ENCODE measurements around the gene RHBDL2. TPM values are rescaled to one million over a fixed set of nuclear protein-coding genes. Genes with fewer than 3 reads are reported as not detected.

The RHBDL2 gene
- total and polyA plus RNA-seq, 2 donors (not counting 1 experiment from before 2014, with no cell fraction given): not detected

- ChIA-PET CTCF (no interaction called here), POLR2A (no interaction called here)
- Histone ChIP-seq H4K20me1 (ENCODE audit: control insufficient read depth, insufficient read depth, low read length, poor library complexity, severe bottlenecking) (no peaks in the 10 kb centered on the region), H3K4me3 (ENCODE audit: control extremely low read depth in 1 of 5, extremely low read depth in 1 of 5, insufficient read depth in 1 of 5, low read depth in 2 of 5, low read length in 4 of 5) (no peak overlapping the region), H3K4me2 (replicated peaks; ENCODE audit: low read depth, low read length, poor library complexity, severe bottlenecking) (no peak overlapping the region), H3K9me3 (ENCODE audit: control extremely low read depth in 1 of 3, control insufficient read depth in 2 of 3, insufficient read depth in 1 of 3, low read length in 2 of 3) (no peaks in the 10 kb centered on the region), H3K27ac (ENCODE audit: low read length in 2 of 2) (no peak overlapping the region), H3K79me2 (ENCODE audit: control insufficient read depth, insufficient read depth, low read length) (no peaks in the 10 kb centered on the region), H2AFZ (ENCODE audit: insufficient read depth, low read depth, low read length, poor library complexity, severe bottlenecking) (no peak overlapping the region), H3K36me3 (replicated peaks in 1 of 2; ENCODE audit: control extremely low read depth in 1 of 2, control insufficient read depth in 1 of 2, extremely low read depth in 1 of 2, insufficient read depth in 2 of 2, low read length in 1 of 2) (no peaks in the 10 kb centered on the region), H3K9ac (ENCODE audit: low read length) (no peak overlapping the region), H3K27me3 (replicated peaks in 1 of 4; ENCODE audit: control extremely low read depth in 1 of 4, control insufficient read depth in 3 of 4, insufficient read depth in 4 of 4, low read length in 3 of 4) (no peaks in the 10 kb centered on the region), H3K4me1 (ENCODE audit: control insufficient read depth in 2 of 2, insufficient read depth in 2 of 2, low read length in 2 of 2) (no peaks in the 10 kb centered on the region)
- ATAC-seq (ENCODE audit: low read depth) (no peak), DNase-seq (no peak)
- H3K27me3 Mint-ChIP-seq: no peaks in the 10 kb centered on the region
- WGBS (ENCODE audit: insufficient coverage): 100% methylated on average over 1 of the region's 2 CpGs
- intact Hi-C loops (cut with micrococcal nuclease): no loop called here
- H3K4me1 Mint-ChIP-seq: no peaks in the 10 kb centered on the region
- no peaks in the 10 kb centered on the region for H3K9me3 Mint-ChIP-seq (ENCODE audit: insufficient read depth)
- H3K4me3 Mint-ChIP-seq: no peak overlapping the region
- no peak overlapping the region for H3K27ac Mint-ChIP-seq
- TF ChIP-seq CTCF (IDR thresholded peaks at IDR 0.05) (no peak), EZH2 (IDR thresholded peaks at IDR 0.05; ENCODE audit: borderline replicate concordance, insufficient read depth, low read depth, low read length, poor library complexity, severe bottlenecking) (no peak)
Observed at GRCh38 chr1:38896169-38896568, 45.5 kb downstream of the RHBDL2 start.

- CTCF ChIA-PET: interaction anchor here (0.6 kb wide), 1 partner anchor 10 kb away, joined by 4 read pairs; no protein-coding TSS in a partner anchor
- H3K9ac ChIP-seq (ENCODE audit: low read length): no peak overlapping the region
- no peaks in the 10 kb centered on the region for H3K27me3 ChIP-seq (replicated peaks in 1 of 4; ENCODE audit: control extremely low read depth in 1 of 4, control insufficient read depth in 3 of 4, insufficient read depth in 4 of 4, low read length in 3 of 4)
- H4K20me1 ChIP-seq (ENCODE audit: control insufficient read depth, insufficient read depth, low read length, poor library complexity, severe bottlenecking): no peaks in the 10 kb centered on the region
- Mint-ChIP-seq H3K27me3 (no peaks in the 10 kb centered on the region), H3K27ac (no peak overlapping the region), H3K4me1 (no peaks in the 10 kb centered on the region), H3K9me3 (ENCODE audit: insufficient read depth) (no peaks in the 10 kb centered on the region), H3K4me3 (no peak overlapping the region)
- POLR2A ChIA-PET: no interaction called here
- ATAC-seq (ENCODE audit: low read depth) (no peak), DNase-seq (no peak)
- H3K4me3 ChIP-seq (ENCODE audit: control extremely low read depth in 1 of 5, extremely low read depth in 1 of 5, insufficient read depth in 1 of 5, low read depth in 2 of 5, low read length in 4 of 5): no peak overlapping the region
- no CpG with 5 or more reads among the region's 1 CpG for WGBS (ENCODE audit: insufficient coverage)
- H3K27ac ChIP-seq (ENCODE audit: low read length in 2 of 2): no peak overlapping the region
- TF ChIP-seq EZH2 (IDR thresholded peaks at IDR 0.05; ENCODE audit: borderline replicate concordance, insufficient read depth, low read depth, low read length, poor library complexity, severe bottlenecking) (no peak), CTCF (IDR thresholded peaks at IDR 0.05) (no peak)
- intact Hi-C loops (cut with micrococcal nuclease): no loop called here
- H3K9me3 ChIP-seq (ENCODE audit: control extremely low read depth in 1 of 3, control insufficient read depth in 2 of 3, insufficient read depth in 1 of 3, low read length in 2 of 3): no peaks in the 10 kb centered on the region
- no peaks in the 10 kb centered on the region for H3K4me1 ChIP-seq (ENCODE audit: control insufficient read depth in 2 of 2, insufficient read depth in 2 of 2, low read length in 2 of 2)
- H3K79me2 ChIP-seq (ENCODE audit: control insufficient read depth, insufficient read depth, low read length): no peaks in the 10 kb centered on the region
- H3K36me3 ChIP-seq (replicated peaks in 1 of 2; ENCODE audit: control extremely low read depth in 1 of 2, control insufficient read depth in 1 of 2, extremely low read depth in 1 of 2, insufficient read depth in 2 of 2, low read length in 1 of 2): no peaks in the 10 kb centered on the region
- H2AFZ ChIP-seq (ENCODE audit: insufficient read depth, low read depth, low read length, poor library complexity, severe bottlenecking): no peak overlapping the region
- H3K4me2 ChIP-seq (replicated peaks; ENCODE audit: low read depth, low read length, poor library complexity, severe bottlenecking): no peak overlapping the region
Observed at GRCh38 chr1:38892976-38893375, 48.7 kb downstream of the RHBDL2 start.

Measured in B cell (primary cell).